Muscle layer of colon (tissue), 2 donors: ENCODE measurements around the gene PDZD8.

Experiments used
- H3K27ac ChIP-seq: one replicate; pipeline ENCODE4 v1.7.0; 2013; ENCODE audit warnings: low read depth, mild to moderate bottlenecking, low read length, moderate library complexity
- H3K27me3 ChIP-seq, 2 donors: one replicate each; pipeline ENCODE4 v1.7.0; 2013; ENCODE audit warnings: low read length in 2 of 2, mild to moderate bottlenecking in 2 of 2; ENCODE audit not compliant: insufficient read depth in 2 of 2, control insufficient read depth in 1 of 2
- H3K36me3 ChIP-seq: one replicate; pipeline ENCODE4 v1.7.0; 2013; ENCODE audit warnings: mild to moderate bottlenecking, low read length; ENCODE audit not compliant: insufficient read depth
- H3K4me1 ChIP-seq: one replicate; pipeline ENCODE4 v1.7.0; 2013; ENCODE audit warnings: mild to moderate bottlenecking, low read length; ENCODE audit not compliant: insufficient read depth
- H3K4me3 ChIP-seq, 2 donors: one replicate each; pipeline ENCODE4 v1.7.0; 2013; ENCODE audit warnings: low read length in 2 of 2, low read depth in 1 of 2, mild to moderate bottlenecking in 1 of 2, moderate library complexity in 1 of 2
- H3K9ac ChIP-seq: one replicate; pipeline ENCODE4 v1.7.0; 2013; ENCODE audit warnings: low read length
- H3K9me3 ChIP-seq: one replicate; pipeline ENCODE4 v1.7.0; 2013; ENCODE audit warnings: mild to moderate bottlenecking, low read length
- donor health status: abdominal sarcoma.
- donor health status: Adenocarcinoma of cecum.

Gene PDZD8

DNA sequence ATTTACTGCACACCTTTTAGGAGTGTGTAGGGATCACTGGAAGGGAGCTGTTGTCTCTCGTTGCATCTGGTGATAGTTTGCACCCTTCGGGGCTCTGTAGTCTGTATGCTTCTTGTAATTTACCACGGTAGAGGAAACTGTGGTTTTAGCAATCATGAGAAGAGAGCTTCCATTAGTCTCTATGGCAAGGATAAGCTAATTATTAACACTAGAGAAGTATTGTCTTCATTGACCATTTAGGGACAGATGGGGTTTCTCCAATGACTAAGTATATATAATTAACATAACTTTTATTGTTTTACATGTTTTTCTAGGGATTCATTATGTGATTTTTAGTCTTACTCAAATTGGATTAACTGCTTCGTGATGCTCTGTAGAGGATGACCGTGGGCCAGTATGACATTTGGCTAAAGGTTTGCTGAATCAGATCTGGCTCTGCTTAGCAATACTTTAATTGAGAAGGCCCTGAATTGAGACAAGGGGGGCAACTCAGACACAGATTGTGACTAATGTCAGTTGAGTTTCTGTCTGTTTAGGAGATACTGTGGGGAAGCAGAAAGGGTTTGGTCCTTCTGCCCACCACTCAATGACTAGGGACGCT, 125.6 kb downstream of the PDZD8 start:
- Histone ChIP-seq H3K9me3 (no peaks in the 10 kb centered on the region), H3K4me1 (no peaks in the 10 kb centered on the region), H3K36me3 (no peaks in the 10 kb centered on the region), H3K9ac (no peak overlapping the region), H3K4me3 (no peak overlapping the region), H3K27me3 (peaks cover 0 to 7% of the 10 kb centered on the region in 2 donors), H3K27ac (no peak overlapping the region)

- Histone ChIP-seq H3K9me3 (no peaks in the 10 kb centered on the region), H3K4me3 (no peak overlapping the region), H3K36me3 (no peaks in the 10 kb centered on the region), H3K9ac (no peak overlapping the region), H3K27ac (no peak overlapping the region), H3K27me3 (peaks cover 0 to 7% of the 10 kb centered on the region in 2 donors), H3K4me1 (no peaks in the 10 kb centered on the region)
Measured at GRCh38 chr10:117248750-117249465, 126.3 kb downstream of the PDZD8 start.

DNA sequence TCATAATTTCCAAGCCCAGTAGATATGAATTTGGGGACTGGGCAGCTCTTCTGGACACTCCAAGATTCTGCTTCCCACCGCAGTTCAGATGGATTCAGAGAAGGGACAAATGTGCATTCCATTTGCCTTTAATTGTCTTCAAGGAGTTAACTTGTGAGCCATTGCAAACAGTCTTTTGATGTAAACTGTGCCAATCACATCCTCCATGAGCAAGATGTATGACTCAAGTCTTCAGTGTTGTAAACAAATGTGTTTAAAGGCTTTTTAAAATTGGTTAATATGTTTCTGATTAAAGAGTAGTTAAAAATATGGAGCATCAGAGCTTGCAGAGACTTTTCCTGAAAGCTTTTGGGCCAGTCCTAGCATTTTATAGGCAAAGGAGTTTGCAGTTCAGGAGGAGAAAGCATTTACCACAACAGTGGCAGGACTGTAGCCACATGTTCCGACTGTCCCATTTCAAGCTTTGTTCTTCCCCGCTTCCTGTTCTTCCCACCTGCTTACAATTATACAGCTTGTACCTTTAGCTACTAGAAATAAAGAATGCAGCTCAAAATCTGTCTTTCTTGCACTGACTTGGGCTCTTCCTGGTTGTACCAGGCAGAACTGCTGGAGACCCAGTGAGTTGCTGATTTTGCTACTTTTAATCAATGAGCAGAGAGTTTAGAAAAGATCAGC, 128.1 kb downstream of the PDZD8 start:
- Histone ChIP-seq H3K9ac (no peak overlapping the region), H3K27me3 (peaks cover 0 to 7% of the 10 kb centered on the region in 2 donors), H3K4me1 (no peaks in the 10 kb centered on the region), H3K36me3 (no peaks in the 10 kb centered on the region), H3K4me3 (no peak overlapping the region), H3K27ac (no peak overlapping the region), H3K9me3 (no peaks in the 10 kb centered on the region)

DNA sequence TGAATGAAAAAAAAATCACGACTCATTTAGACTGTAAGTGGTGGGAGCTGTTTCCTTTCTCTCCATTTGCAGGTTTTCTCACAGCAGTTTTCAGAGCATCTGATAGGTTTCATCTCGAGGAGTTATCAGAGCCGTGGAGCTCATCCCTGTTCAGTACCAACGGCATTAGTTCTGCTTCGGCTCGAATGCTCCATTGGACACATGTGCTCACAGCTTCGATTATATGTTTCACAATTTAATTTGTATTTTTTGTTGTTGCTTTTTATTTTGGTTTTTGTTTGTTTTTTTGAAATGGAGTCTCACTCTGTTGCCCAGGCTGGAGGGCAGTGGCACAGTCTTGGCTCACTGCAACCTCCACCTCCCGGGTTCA, 132.8 kb downstream of the PDZD8 start:
- Histone ChIP-seq H3K9ac (no peak overlapping the region), H3K9me3 (no peaks in the 10 kb centered on the region), H3K27ac (no peak overlapping the region), H3K4me3 (no peak overlapping the region), H3K4me1 (no peaks in the 10 kb centered on the region), H3K27me3 (peaks cover 0 to 24% of the 10 kb centered on the region in 2 donors), H3K36me3 (no peaks in the 10 kb centered on the region)

DNA sequence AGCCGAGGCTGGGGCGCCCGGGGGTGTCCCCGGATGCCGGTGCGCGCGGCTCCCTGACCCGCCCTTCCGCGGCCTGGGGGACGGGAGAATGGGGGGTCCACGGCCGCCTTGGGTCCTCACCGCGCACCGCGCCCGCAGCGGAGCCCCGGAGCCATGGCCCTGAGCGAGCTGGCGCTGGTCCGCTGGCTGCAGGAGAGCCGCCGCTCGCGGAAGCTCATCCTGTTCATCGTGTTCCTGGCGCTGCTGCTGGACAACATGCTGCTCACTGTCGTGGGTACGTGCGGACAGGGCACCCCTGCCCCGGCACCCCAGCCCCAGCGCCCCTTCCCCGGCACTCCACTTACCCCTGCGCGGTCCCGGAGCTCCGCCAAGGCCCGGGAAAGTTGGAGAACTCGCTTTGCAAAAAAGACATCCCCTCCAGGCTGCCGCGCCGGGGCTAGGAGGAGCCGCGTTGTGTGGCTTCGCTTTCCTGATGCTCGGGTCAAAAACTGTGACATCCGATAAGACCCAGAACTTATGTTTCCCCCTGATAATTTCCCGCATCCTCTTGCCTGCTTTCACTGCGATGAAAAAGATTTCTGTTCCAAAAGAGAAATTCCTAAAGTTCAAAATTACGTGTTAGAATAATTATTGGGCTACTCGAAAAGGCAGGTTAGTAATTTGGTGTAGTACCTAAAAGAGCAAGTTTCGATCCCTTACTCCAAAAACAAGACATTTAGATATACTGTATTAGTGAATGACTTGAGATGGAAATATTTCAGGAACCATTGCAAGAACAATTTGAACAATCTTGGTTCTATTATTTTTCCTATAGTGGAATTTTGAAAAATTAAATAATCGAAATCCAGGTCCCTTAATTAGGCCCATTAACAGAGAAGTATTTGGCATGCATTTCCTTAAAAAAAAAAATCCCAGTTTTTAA, 133.4 kb downstream of the PDZD8 start:
- no peaks in the 10 kb centered on the region for H3K9me3 ChIP-seq
- no peak overlapping the region for H3K9ac ChIP-seq
- H3K27ac ChIP-seq = no peak overlapping the region
- H3K4me1 ChIP-seq = no peaks in the 10 kb centered on the region
- no peak overlapping the region for H3K4me3 ChIP-seq
- H3K36me3 ChIP-seq = no peaks in the 10 kb centered on the region
- peaks cover 0 to 24% of the 10 kb centered on the region in 2 donors for H3K27me3 ChIP-seq

DNA sequence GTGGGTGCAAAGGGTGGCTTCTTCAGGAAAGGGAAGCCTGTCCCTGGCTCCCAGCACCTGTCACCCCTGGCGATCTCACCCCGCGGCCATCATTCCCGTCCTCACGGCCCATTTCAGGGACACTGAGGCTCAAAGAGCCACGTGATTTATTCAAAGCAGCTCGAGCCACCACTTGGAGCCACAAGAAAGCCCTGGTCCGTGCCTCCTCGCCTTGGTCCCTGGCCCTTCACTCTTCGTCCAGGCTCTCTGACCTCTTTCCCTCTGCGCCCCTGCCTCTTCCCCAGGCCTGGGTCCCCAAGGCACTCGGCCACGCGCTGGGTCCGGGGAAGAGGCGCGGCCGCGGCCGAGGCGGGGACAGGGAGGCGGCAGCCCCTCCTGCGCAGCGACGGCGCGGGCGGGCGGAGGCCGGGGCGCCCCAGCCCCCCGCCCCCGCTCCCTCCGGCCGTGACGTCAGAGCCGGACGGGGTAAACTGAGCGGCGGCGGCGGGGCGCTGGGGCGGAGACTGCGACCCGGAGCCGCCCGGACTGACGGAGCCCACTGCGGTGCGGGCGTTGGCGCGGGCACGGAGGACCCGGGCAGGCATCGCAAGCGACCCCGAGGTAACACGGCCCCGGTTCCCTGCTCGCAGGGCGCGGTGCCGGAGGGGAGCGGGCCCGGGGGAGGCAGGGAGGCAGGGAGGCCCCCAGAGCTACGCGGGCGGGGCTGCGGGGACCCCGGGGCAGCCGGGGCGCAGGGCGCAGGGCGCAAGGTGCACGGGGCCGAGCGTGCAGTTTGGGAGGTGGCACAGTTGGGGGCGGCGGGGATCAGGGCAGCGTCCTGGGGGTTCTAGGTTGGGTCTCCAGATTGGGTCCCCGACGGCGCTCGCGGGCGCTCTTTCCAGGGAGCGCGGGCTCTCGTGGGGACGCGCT, 134.4 kb downstream of the PDZD8 start, which contains the start of gene SLC18A2:
Gene SLC18A2 (plus strand): TSS at position 494 of the 909 bp plus-strand sequence. CDS start 580 bp downstream, outside the sequence.
- H3K4me3 ChIP-seq = no peak within 1 kb of the TSS
- H3K9ac ChIP-seq = no peak within 1 kb of the TSS
- no peaks in the 10 kb centered on the region for H3K9me3 ChIP-seq
- no peaks in the 10 kb centered on the region for H3K36me3 ChIP-seq
- no peak within 1 kb of the TSS for H3K27ac ChIP-seq
- H3K4me1 ChIP-seq = no peaks in the 10 kb centered on the region
- H3K27me3 ChIP-seq = peaks cover 0 to 24% of the 10 kb centered on the region in 2 donors

DNA sequence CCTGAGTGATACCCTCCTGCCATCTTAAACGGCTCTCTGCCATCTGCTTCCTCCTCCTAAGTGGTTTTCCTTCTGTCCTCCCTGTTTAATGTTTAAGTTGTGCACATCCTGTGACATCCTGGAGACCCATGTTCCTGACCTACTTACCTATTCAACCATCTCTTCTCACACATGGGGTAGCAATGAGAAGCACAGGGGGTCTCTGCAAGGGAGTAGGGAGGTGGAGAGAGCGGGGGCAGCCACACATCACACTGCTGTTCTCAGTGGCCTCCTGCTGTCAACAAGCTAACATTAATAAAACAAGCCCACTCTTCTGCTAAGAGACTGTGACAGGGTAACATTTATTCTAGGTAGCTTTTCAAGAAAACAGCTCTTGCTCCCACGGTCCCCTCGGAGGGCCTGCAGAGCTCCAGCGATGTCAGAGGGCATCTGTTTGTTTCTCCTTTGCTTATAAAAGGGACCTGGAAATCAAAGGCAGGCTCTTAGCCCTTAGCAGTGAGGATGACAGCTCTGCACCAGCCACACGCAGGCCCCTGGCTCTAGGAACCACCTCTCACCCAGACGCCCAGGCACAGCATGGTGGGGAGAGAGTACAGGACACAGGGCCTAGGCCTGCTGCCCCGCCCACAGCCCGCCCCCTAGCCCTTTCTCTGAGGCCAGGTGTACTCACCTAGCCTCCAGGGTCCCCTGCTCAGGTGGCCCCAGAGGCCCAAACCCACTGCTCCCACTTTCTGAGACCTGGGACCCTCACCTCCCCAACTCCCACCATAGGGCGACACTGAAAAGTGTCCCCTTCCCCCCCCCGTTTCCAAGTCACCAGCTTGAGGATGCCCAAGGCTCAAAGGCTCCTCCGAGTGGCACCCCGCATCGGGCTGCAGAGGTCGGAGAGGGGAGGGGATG, 135.3 kb downstream of the PDZD8 start:
- no peaks in the 10 kb centered on the region for H3K4me1 ChIP-seq
- peaks cover 0 to 22% of the 10 kb centered on the region in 2 donors for H3K27me3 ChIP-seq
- H3K4me3 ChIP-seq = no peak overlapping the region
- no peak overlapping the region for H3K27ac ChIP-seq
- no peak overlapping the region for H3K9ac ChIP-seq
- no peaks in the 10 kb centered on the region for H3K9me3 ChIP-seq
- H3K36me3 ChIP-seq = no peaks in the 10 kb centered on the region

DNA sequence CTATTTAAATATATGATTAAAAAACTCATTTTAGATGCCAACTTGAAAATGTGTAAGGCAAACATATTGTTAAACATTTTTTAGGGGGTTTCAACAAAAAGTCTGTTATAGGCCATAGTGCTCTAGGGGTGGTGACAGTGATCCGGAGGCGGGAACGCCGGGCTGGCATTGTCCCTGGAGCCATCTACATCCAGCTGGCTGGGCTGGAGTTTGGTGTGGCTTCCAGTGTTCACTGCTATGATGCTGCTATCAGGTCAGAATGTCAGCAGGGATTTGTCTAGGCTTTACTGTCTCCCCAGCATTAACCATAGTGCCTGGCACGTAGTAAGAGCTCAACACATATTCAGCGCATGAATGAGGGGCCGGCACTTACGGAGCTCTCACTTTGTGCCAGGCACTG, 136.2 kb downstream of the PDZD8 start:
- Histone ChIP-seq H3K4me1 (no peaks in the 10 kb centered on the region), H3K36me3 (no peaks in the 10 kb centered on the region), H3K27me3 (peaks cover 0 to 21% of the 10 kb centered on the region in 2 donors), H3K9ac (no peak overlapping the region), H3K4me3 (no peak overlapping the region), H3K9me3 (no peaks in the 10 kb centered on the region), H3K27ac (no peak overlapping the region)

GRCh38 chr10:117237401-117237991, 137.7 kb downstream of the PDZD8 start:
- Histone ChIP-seq H3K27ac (no peak overlapping the region), H3K4me3 (no peak overlapping the region), H3K9me3 (no peaks in the 10 kb centered on the region), H3K27me3 (peaks cover 0 to 24% of the 10 kb centered on the region in 2 donors), H3K9ac (no peak overlapping the region), H3K4me1 (no peaks in the 10 kb centered on the region), H3K36me3 (no peaks in the 10 kb centered on the region)
